Parathyroid adenoma (tissue), 2 donors: ENCODE results near the gene NEDD4L.

Source experiments
- H2AFZ ChIP-seq: fragments of 300-600 bp; sonication (generic); one replicate; pipeline ENCODE4 v1.7.0; 2017; ENCODE audit warnings: antibody characterized with exemption, mild to moderate bottlenecking
- H3K27ac ChIP-seq: fragments of 300-600 bp; sonication (generic); one replicate; pipeline ENCODE4 v1.7.0; 2017
- H3K27me3 ChIP-seq: fragments of 300-600 bp; sonication (generic); one replicate; pipeline ENCODE4 v1.7.0; 2017; ENCODE audit warnings: low read length; ENCODE audit not compliant: control insufficient read depth, insufficient read depth
- H3K36me3 ChIP-seq: fragments of 300-600 bp; sonication (generic); one replicate; pipeline ENCODE4 v1.7.0; 2017; ENCODE audit warnings: low read length; ENCODE audit not compliant: control insufficient read depth, insufficient read depth
- H3K4me1 ChIP-seq: fragments of 300-600 bp; sonication (generic); one replicate; pipeline ENCODE4 v1.7.0; 2017; ENCODE audit warnings: control low read depth
- H3K4me2 ChIP-seq: fragments of 300-600 bp; sonication (generic); one replicate; pipeline ENCODE4 v1.7.0; 2017; ENCODE audit warnings: low read length
- H3K4me3 ChIP-seq: fragments of 300-600 bp; sonication (generic); one replicate; pipeline ENCODE4 v1.7.0; 2017; ENCODE audit warnings: low read depth, low read length
- H3K79me2 ChIP-seq: fragments of 300-600 bp; sonication (generic); one replicate; pipeline ENCODE4 v1.7.0; 2017; ENCODE audit warnings: control low read depth
- H3K9ac ChIP-seq: fragments of 300-600 bp; sonication (generic); one replicate; pipeline ENCODE4 v1.7.0; 2017; ENCODE audit warnings: mild to moderate bottlenecking
- H3K9me3 ChIP-seq: fragments of 300-600 bp; sonication (generic); one replicate; pipeline ENCODE4 v1.7.0; 2017; ENCODE audit warnings: low read length; ENCODE audit not compliant: control insufficient read depth
- TF ChIP-seq, protein P1 (sequence below): fragments of 300-600 bp; sonication (generic); IDR thresholded peaks from one replicate; pipeline ENCODE4 v1.7.0; 2017; ENCODE audit warnings: antibody characterized with exemption, mild to moderate bottlenecking
- donor health status: primary hyperparathyroidism.

Gene NEDD4L

GRCh38 chr18:58114766-58115165, 70.7 kb downstream of the NEDD4L start:
- Histone ChIP-seq H3K79me2 (peaks cover 2% of the 10 kb centered on the region), H3K4me3 (no peak overlapping the region), H3K9me3 (no peaks in the 10 kb centered on the region), H3K9ac (no peak overlapping the region), H3K36me3 (no peaks in the 10 kb centered on the region), H3K4me2 (no peak overlapping the region), H3K27ac (no peak overlapping the region), H3K4me1 (no peaks in the 10 kb centered on the region), H3K27me3 (no peaks in the 10 kb centered on the region), H2AFZ (no peak overlapping the region)
- TF ChIP-seq, protein P1, sequence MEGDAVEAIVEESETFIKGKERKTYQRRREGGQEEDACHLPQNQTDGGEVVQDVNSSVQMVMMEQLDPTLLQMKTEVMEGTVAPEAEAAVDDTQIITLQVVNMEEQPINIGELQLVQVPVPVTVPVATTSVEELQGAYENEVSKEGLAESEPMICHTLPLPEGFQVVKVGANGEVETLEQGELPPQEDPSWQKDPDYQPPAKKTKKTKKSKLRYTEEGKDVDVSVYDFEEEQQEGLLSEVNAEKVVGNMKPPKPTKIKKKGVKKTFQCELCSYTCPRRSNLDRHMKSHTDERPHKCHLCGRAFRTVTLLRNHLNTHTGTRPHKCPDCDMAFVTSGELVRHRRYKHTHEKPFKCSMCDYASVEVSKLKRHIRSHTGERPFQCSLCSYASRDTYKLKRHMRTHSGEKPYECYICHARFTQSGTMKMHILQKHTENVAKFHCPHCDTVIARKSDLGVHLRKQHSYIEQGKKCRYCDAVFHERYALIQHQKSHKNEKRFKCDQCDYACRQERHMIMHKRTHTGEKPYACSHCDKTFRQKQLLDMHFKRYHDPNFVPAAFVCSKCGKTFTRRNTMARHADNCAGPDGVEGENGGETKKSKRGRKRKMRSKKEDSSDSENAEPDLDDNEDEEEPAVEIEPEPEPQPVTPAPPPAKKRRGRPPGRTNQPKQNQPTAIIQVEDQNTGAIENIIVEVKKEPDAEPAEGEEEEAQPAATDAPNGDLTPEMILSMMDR, result no peak

GRCh38 chr18:58116818-58117217, 72.8 kb downstream of the NEDD4L start:
- Histone ChIP-seq H2AFZ (no peak overlapping the region), H3K9me3 (no peaks in the 10 kb centered on the region), H3K4me1 (no peaks in the 10 kb centered on the region), H3K9ac (no peak overlapping the region), H3K79me2 (peaks cover 2% of the 10 kb centered on the region), H3K4me3 (no peak overlapping the region), H3K27ac (no peak overlapping the region), H3K4me2 (no peak overlapping the region), H3K27me3 (no peaks in the 10 kb centered on the region), H3K36me3 (no peaks in the 10 kb centered on the region)
- TF ChIP-seq, protein P1, result no peak

DNA sequence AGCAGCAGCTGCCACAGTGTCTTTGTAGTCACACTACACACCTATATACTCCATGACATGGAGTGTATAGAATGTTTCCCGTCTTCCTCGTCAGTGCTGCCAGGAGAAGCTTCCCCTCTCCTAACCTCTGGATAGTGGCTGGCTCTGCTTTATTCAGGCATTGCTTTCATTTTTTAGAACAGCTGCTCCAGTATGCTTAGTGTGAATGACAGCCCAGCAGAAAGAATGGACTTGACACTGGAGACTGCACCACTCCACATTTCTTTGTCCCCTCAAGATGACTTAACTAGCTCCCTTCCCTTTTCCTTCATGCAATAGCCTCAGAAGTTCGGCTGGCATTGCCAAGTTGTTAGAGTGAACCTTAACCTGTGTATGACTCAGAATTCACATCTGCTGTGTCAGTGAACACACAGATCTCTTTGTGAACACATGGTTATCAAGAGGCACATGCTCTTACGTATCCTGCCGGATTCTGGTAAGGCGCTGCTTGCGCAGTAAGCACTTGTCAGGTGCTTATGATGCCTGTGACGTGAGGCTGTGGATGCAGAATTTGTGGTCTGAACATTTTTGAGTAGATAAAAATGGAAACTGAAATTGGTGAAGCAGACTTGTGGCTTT, 73.9 kb downstream of the NEDD4L start:
- H3K9ac ChIP-seq, result no peak overlapping the region
- H3K4me1 ChIP-seq, result no peaks in the 10 kb centered on the region
- H3K27me3 ChIP-seq, result no peaks in the 10 kb centered on the region

GRCh38 chr18:58118536-58118935, 74.5 kb downstream of the NEDD4L start:
- TF ChIP-seq, protein P1, result no peak
- no peaks in the 10 kb centered on the region for H3K4me1 ChIP-seq
- H3K27ac ChIP-seq, result no peak overlapping the region
- H3K9me3 ChIP-seq, result no peaks in the 10 kb centered on the region
- H3K9ac ChIP-seq, result no peak overlapping the region
- no peak overlapping the region for H3K4me2 ChIP-seq
- peaks cover 2% of the 10 kb centered on the region for H3K79me2 ChIP-seq
- no peak overlapping the region for H3K4me3 ChIP-seq
- H2AFZ ChIP-seq, result no peak overlapping the region
- H3K27me3 ChIP-seq, result no peaks in the 10 kb centered on the region
- H3K36me3 ChIP-seq, result no peaks in the 10 kb centered on the region

More for the DNA sequence above, 73.9 kb downstream of the NEDD4L start:
- H3K4me2 ChIP-seq, result no peak overlapping the region
- H3K79me2 ChIP-seq, result peaks cover 2% of the 10 kb centered on the region
- TF ChIP-seq, protein P1, result no peak
- no peak overlapping the region for H3K27ac ChIP-seq
- no peak overlapping the region for H2AFZ ChIP-seq
- H3K4me3 ChIP-seq, result no peak overlapping the region
- H3K9me3 ChIP-seq, result no peaks in the 10 kb centered on the region
- no peaks in the 10 kb centered on the region for H3K36me3 ChIP-seq

GRCh38 chr18:58119819-58120218, 75.8 kb downstream of the NEDD4L start:
- Histone ChIP-seq H2AFZ (no peak overlapping the region), H3K79me2 (peaks cover 3% of the 10 kb centered on the region), H3K4me2 (no peak overlapping the region), H3K4me3 (no peak overlapping the region), H3K27me3 (no peaks in the 10 kb centered on the region), H3K9me3 (no peaks in the 10 kb centered on the region), H3K4me1 (no peaks in the 10 kb centered on the region), H3K27ac (no peak overlapping the region), H3K36me3 (no peaks in the 10 kb centered on the region), H3K9ac (no peak overlapping the region)
- TF ChIP-seq, protein P1, result no peak
